ENCODE measurements around the gene OR8D4.

GRCh38 chr11:123853038-123853437 lies 48.9 kb upstream of the OR8D4 start:
- TF ChIP-seq CTCF (IDR thresholded peaks at IDR 0.05) (no peak), EZH2 (IDR thresholded peaks at IDR 0.05; ENCODE audit: borderline replicate concordance, insufficient read depth, low read depth, low read length, poor library complexity, severe bottlenecking) (no peak)
